NB4 (cell line): Measurements from ENCODE around the gene STAG1.

Experiments used
- DNase-seq: peaks from one replicate; pipeline ENCODE4 v3.0.0; 2010; ENCODE audit warnings: low read depth
- H3K4me3 ChIP-seq: one replicate; pipeline ENCODE4 v1.5.1; 2011; ENCODE audit warnings: mild to moderate bottlenecking, low read depth, low read length, moderate library complexity
- MYC ChIP-seq: IDR thresholded peaks from 2 replicates; pipeline ENCODE4 v1.6.1; 2011; ENCODE audit warnings: low read depth, low read length
- POLR2A ChIP-seq: IDR thresholded peaks from 2 replicates; pipeline ENCODE4 v1.6.1; 2011; ENCODE audit warnings: mild to moderate bottlenecking; ENCODE audit not compliant: insufficient read length; ENCODE audit errors: extremely low read depth
- TF ChIP-seq, protein P1 (sequence below): IDR thresholded peaks from 2 replicates; pipeline ENCODE4 v1.6.1; 2011; ENCODE audit warnings: low read depth, low read length
- TF ChIP-seq, protein P2 (sequence below): IDR thresholded peaks from one replicate; pipeline ENCODE4 v1.5.1; 2012; ENCODE audit warnings: low read depth, low read length

Gene STAG1

DNA sequence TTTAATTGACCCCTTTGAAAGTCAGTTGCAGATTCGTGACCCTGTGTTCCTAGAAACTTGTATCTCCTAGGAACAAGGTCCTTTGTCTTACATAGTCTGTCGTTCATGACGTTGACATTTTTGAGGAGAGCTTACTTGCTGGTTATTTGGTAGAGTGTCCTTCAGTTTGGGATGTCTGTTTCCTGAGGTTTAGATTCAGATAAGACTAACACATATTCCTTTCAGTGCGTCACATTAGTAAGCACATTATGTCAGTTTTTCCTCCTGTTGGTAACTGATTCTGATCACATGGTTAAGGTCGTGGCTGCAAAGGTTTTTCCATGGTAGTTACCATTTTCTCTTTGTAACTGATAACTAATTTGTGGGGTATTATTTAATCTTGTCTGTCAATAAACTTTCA, 421.3 kb downstream of the STAG1 start:
- no peak overlapping the region for H3K4me3 ChIP-seq
- TF ChIP-seq MYC, result no peak
- TF ChIP-seq POLR2A, result no peak
- TF ChIP-seq, protein P1, sequence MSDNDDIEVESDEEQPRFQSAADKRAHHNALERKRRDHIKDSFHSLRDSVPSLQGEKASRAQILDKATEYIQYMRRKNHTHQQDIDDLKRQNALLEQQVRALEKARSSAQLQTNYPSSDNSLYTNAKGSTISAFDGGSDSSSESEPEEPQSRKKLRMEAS, result no peak
- TF ChIP-seq, protein P2, sequence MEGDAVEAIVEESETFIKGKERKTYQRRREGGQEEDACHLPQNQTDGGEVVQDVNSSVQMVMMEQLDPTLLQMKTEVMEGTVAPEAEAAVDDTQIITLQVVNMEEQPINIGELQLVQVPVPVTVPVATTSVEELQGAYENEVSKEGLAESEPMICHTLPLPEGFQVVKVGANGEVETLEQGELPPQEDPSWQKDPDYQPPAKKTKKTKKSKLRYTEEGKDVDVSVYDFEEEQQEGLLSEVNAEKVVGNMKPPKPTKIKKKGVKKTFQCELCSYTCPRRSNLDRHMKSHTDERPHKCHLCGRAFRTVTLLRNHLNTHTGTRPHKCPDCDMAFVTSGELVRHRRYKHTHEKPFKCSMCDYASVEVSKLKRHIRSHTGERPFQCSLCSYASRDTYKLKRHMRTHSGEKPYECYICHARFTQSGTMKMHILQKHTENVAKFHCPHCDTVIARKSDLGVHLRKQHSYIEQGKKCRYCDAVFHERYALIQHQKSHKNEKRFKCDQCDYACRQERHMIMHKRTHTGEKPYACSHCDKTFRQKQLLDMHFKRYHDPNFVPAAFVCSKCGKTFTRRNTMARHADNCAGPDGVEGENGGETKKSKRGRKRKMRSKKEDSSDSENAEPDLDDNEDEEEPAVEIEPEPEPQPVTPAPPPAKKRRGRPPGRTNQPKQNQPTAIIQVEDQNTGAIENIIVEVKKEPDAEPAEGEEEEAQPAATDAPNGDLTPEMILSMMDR, result no peak
- DNase-seq, result no peak

DNA sequence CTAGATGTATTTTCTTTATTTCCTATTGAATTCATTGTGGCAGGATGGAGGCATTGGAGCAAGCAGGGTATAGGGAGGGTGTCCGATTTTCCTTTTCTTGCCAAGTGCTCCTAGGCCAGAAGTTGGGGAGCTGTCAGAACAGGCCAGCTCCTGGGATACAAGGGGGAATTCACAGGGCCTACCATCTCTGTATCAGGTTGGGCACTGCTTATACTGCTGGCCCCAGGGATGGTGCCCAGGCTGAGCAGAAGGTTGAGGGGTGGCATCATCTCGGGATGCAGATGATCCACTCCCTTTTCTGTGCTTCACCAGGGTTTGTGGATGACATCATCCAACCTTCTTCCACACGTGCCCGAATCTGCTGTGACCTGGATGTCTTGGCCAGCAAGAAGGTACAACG, 422.6 kb downstream of the STAG1 start:
- DNase-seq, result no peak
- H3K4me3 ChIP-seq, result no peak overlapping the region

DNA sequence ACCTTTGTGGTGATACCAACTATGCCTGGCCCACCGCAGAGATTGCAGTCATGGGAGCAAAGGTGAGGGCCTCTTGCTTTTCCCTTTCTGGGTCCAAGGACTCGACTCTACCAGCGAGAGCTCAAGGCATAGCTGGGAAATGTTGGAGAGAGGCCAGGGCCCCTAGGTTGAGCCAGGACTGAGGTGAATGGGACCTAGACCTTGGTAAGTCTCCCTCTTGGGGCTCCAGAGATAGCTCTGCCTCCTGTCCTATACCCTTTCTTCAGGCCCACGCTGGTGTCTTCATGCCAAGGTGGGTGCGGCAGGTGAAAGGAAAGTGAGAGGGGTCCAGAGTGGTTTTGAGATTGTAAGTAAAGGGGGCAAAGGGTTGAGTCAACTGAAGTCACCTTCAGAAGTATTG, 424.5 kb downstream of the STAG1 start:
- DNase-seq, result no peak
- TF ChIP-seq POLR2A, result no peak
- TF ChIP-seq, protein P2, result no peak
- no peak for TF ChIP-seq MYC
- TF ChIP-seq, protein P1, result no peak
- no peak overlapping the region for H3K4me3 ChIP-seq

More for the DNA sequence above, 422.6 kb downstream of the STAG1 start:
- TF ChIP-seq MYC, result no peak

DNA sequence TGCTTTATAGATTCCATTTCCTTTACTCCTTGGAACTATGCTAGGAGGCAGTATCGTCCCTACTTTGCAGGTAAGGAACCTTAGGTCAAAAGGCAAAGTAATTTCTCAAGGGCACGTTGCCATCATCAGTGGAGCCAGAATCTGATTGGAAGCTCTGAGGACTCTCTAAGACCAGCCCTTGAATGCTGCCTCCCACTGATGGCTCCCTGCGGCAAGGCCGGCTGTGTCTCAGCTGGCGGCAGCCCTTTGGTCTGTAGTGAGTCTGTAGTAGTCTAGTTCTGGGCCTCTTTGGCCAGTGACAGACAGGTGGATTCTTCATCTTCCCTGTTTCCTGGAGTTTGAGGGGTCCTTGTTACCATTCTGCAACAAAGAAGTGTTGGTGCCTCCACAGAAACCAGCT, 425.9 kb downstream of the STAG1 start:
- no peak for DNase-seq
- TF ChIP-seq, protein P1, result no peak
- TF ChIP-seq POLR2A (no peak), MYC (no peak)
- TF ChIP-seq, protein P2, result no peak
- no peak overlapping the region for H3K4me3 ChIP-seq

DNA sequence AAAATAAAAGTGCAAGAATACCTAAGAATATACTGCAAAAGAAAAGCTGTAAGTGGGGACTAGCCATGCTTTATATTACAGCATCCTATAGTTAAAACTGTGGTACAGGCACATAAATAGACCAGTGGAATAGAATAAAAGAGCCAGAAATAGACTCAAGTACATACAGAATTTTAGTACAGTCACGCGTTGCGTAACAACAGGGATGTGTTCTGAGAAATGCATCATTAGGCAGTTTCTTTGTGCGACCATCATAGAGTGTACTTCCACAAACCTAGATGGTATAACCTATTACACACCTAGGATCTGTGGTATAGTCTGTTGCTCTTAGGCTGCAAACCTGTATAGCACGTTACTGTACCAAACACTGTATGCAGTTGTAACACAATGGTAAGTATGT, 440.2 kb downstream of the STAG1 start:
- peak; percentile 29 for DNase-seq
- TF ChIP-seq MYC, result no peak
- TF ChIP-seq, protein P1, result no peak
- H3K4me3 ChIP-seq, result no peak overlapping the region

DNA sequence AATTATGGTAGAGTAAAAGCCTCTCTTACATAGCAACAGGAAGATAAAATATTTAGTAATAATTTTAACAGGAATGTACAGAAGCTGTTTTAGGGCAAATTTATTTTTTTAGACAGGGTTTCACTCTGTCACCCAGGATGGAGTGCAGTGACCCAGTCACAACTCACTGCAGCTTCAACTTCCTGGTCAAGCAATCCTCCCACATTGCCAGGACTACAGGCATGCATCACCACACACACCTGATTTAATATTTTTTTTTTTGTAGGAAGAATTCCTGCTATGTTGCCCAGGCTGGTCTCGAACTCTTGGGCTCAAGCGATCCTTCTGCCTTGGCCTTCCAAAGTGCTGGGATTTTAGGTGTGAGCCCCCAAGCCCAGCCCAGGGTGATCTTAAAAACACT, 440.9 kb downstream of the STAG1 start:
- no peak for TF ChIP-seq MYC
- no peak for TF ChIP-seq POLR2A
- TF ChIP-seq, protein P2, result no peak
- TF ChIP-seq, protein P1, result no peak
- no peak overlapping the region for H3K4me3 ChIP-seq
- no peak for DNase-seq

DNA sequence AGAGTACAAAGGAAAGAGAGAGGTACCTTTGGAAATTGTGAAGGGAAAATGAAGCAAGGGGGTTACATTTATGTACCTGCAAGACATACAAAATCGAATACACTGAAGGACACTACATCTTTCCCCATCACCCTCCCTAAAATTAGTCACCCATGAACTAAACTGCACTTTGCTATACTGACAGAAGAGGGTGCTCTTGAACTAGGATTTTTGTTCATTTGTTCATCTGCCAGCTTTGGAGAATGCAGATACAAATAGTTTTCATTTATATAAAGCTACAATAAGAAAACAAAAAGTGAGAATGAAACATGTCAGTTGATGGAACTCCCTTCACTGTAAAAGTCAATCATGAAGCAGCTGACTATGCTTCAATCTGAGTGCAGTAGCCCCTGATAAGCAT, 446.3 kb downstream of the STAG1 start:
- peak; percentile 30 for DNase-seq
- TF ChIP-seq, protein P2, result peak; percentile 9
- TF ChIP-seq MYC, result no peak

More for the DNA sequence above, 446.3 kb downstream of the STAG1 start:
- H3K4me3 ChIP-seq, result no peak overlapping the region
